ENCODE results near the gene GABBR1. TPM values are rescaled to one million over a fixed set of nuclear protein-coding genes. Genes with fewer than 3 reads are reported as not detected.

Gene GABBR1
- total RNA-seq, 2 experiments from 2014 or later, result 12.9 to 37.1 TPM

- Histone ChIP-seq H2AFZ (ENCODE audit: low read length) (no peak overlapping the region), H3K36me3 (ENCODE audit: insufficient read depth, low read length) (no peaks in the 10 kb centered on the region), H3K79me2 (ENCODE audit: insufficient read depth, low read depth, low read length) (no peaks in the 10 kb centered on the region), H3K4me1 (ENCODE audit: insufficient read depth, low read length, poor library complexity, severe bottlenecking) (peaks cover 5% of the 10 kb centered on the region), H3K4me2 (ENCODE audit: low read length) (no peak overlapping the region), H3K9me2 (ENCODE audit: insufficient read depth, low read length) (no peaks in the 10 kb centered on the region), H3K4me3 (ENCODE audit: low read depth, low read length, poor library complexity, severe bottlenecking) (no peak overlapping the region), H3K9me3 (ENCODE audit: low read length) (no peaks in the 10 kb centered on the region), H3K27ac (ENCODE audit: low read depth, low read length, poor library complexity, severe bottlenecking) (no peak overlapping the region), H4K20me1 (ENCODE audit: insufficient read depth, low read length) (no peaks in the 10 kb centered on the region)
- CTCF ChIA-PET (ENCODE audit: unreplicated experiment), result no interaction called here
- BruUV-seq (replicated peaks), result no TSS peak
- DNase-seq (ENCODE audit: low spot score), result no peak
- TF ChIP-seq EZH2phosphoT487 (IDR thresholded peaks at IDR 0.05; ENCODE audit: borderline replicate concordance, low read depth, low read length), result no peak
- TF ChIP-seq, protein P1, sequence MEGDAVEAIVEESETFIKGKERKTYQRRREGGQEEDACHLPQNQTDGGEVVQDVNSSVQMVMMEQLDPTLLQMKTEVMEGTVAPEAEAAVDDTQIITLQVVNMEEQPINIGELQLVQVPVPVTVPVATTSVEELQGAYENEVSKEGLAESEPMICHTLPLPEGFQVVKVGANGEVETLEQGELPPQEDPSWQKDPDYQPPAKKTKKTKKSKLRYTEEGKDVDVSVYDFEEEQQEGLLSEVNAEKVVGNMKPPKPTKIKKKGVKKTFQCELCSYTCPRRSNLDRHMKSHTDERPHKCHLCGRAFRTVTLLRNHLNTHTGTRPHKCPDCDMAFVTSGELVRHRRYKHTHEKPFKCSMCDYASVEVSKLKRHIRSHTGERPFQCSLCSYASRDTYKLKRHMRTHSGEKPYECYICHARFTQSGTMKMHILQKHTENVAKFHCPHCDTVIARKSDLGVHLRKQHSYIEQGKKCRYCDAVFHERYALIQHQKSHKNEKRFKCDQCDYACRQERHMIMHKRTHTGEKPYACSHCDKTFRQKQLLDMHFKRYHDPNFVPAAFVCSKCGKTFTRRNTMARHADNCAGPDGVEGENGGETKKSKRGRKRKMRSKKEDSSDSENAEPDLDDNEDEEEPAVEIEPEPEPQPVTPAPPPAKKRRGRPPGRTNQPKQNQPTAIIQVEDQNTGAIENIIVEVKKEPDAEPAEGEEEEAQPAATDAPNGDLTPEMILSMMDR (conservative IDR thresholded peaks at IDR 0.05; ENCODE audit: low read length), result no peak
- intact Hi-C loops (cut with micrococcal nuclease; ENCODE audit: unreplicated experiment), result no loop called here
- POLR2A ChIA-PET, result no interaction called here
These were observed 65.0 kb downstream of the GABBR1 start for GRCh38 chr6:29567991-29568390.

DNA sequence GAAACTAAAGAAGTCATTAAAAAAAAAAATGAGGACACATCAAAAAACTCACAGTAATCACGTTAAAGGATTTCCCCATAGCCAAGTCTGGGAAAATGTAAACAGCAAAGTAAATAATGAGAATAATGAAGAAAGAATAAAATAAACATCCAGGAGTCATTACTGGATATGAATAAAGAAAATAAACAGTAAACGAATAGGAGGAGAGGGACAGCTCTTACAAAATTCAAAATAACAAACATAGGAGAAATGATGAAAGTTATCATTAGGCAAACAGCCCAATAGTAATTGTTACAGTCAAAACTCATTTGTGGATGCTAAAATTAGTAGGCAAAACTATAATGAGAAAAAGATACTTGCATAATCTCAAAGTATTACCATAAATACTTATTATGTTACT is 65.4 kb downstream of the GABBR1 start:
- H3K27ac ChIP-seq (ENCODE audit: low read depth, low read length, poor library complexity, severe bottlenecking), result no peak overlapping the region
- no peak overlapping the region for H3K4me2 ChIP-seq (ENCODE audit: low read length)
- BruUV-seq (replicated peaks), result no TSS peak
- H3K79me2 ChIP-seq (ENCODE audit: insufficient read depth, low read depth, low read length), result no peaks in the 10 kb centered on the region
- H3K4me3 ChIP-seq (ENCODE audit: low read depth, low read length, poor library complexity, severe bottlenecking), result no peak overlapping the region
- H3K36me3 ChIP-seq (ENCODE audit: insufficient read depth, low read length), result no peaks in the 10 kb centered on the region
- CTCF ChIA-PET (ENCODE audit: unreplicated experiment), result no interaction called here
- POLR2A ChIA-PET, result no interaction called here
- H4K20me1 ChIP-seq (ENCODE audit: insufficient read depth, low read length), result no peaks in the 10 kb centered on the region
- TF ChIP-seq EZH2phosphoT487 (IDR thresholded peaks at IDR 0.05; ENCODE audit: borderline replicate concordance, low read depth, low read length), result no peak
- DNase-seq (ENCODE audit: low spot score), result no peak
- no peaks in the 10 kb centered on the region for H3K9me2 ChIP-seq (ENCODE audit: insufficient read depth, low read length)
- no peak overlapping the region for H2AFZ ChIP-seq (ENCODE audit: low read length)
- H3K9me3 ChIP-seq (ENCODE audit: low read length), result no peaks in the 10 kb centered on the region
- H3K4me1 ChIP-seq (ENCODE audit: insufficient read depth, low read length, poor library complexity, severe bottlenecking), result peaks cover 5% of the 10 kb centered on the region
- intact Hi-C loops (cut with micrococcal nuclease; ENCODE audit: unreplicated experiment), result no loop called here

GRCh38 chr6:29566856-29567255 is 66.1 kb downstream of the GABBR1 start:
- no peaks in the 10 kb centered on the region for H3K36me3 ChIP-seq (ENCODE audit: insufficient read depth, low read length)
- ChIA-PET POLR2A (no interaction called here), CTCF (ENCODE audit: unreplicated experiment) (no interaction called here)
- no peak overlapping the region for H3K4me3 ChIP-seq (ENCODE audit: low read depth, low read length, poor library complexity, severe bottlenecking)
- no peak for TF ChIP-seq EZH2phosphoT487 (IDR thresholded peaks at IDR 0.05; ENCODE audit: borderline replicate concordance, low read depth, low read length)
- TF ChIP-seq, protein P1 (conservative IDR thresholded peaks at IDR 0.05; ENCODE audit: low read length), result no peak
- BruUV-seq (replicated peaks), result no TSS peak
- H2AFZ ChIP-seq (ENCODE audit: low read length), result no peak overlapping the region
- H3K79me2 ChIP-seq (ENCODE audit: insufficient read depth, low read depth, low read length), result no peaks in the 10 kb centered on the region
- no peak overlapping the region for H3K27ac ChIP-seq (ENCODE audit: low read depth, low read length, poor library complexity, severe bottlenecking)
- H3K4me1 ChIP-seq (ENCODE audit: insufficient read depth, low read length, poor library complexity, severe bottlenecking), result peaks cover 5% of the 10 kb centered on the region
- DNase-seq (ENCODE audit: low spot score), result no peak
- H3K9me3 ChIP-seq (ENCODE audit: low read length), result no peaks in the 10 kb centered on the region
- no peaks in the 10 kb centered on the region for H3K9me2 ChIP-seq (ENCODE audit: insufficient read depth, low read length)
- intact Hi-C loops (cut with micrococcal nuclease; ENCODE audit: unreplicated experiment), result no loop called here
- H3K4me2 ChIP-seq (ENCODE audit: low read length), result no peak overlapping the region
- no peaks in the 10 kb centered on the region for H4K20me1 ChIP-seq (ENCODE audit: insufficient read depth, low read length)
